SIG-M5 treated with dmso at 0.1 percent for 504 hours (cell line): ENCODE data around the gene NXN.
"Not testable (repeated sequence)": the region's sequence is repeated elsewhere in the genome, so short reads cannot be mapped to it uniquely, and the experiment has no call there.

Experiments
- DNase-seq: peaks from one replicate; lab custom pipeline; 2025; ENCODE audit not compliant: unreplicated experiment; lab: John Stamatoyannopoulos, UW

Gene NXN

GRCh38 chr17:1007310-1008007 is 27.9 kb upstream of the NXN start:
- no peak for DNase-seq

GRCh38 chr17:1006054-1006453 is 26.5 kb upstream of the NXN start:
- no peak for DNase-seq

GRCh38 chr17:1005361-1005946 is 25.9 kb upstream of the NXN start:
- DNase-seq = no peak

- no peak for DNase-seq
These were observed 25.3 kb upstream of the NXN start for GRCh38 chr17:1004769-1005295.

- DNase-seq = no peak
These were observed 24.6 kb upstream of the NXN start for GRCh38 chr17:1003972-1004768.

- DNase-seq = no peak
These were observed 24.0 kb upstream of the NXN start for GRCh38 chr17:1003633-1003971.

- no peak for DNase-seq
These were observed 23.4 kb upstream of the NXN start for GRCh38 chr17:1002771-1003555.

- DNase-seq = no peak
These were observed 22.8 kb upstream of the NXN start for GRCh38 chr17:1002412-1002753.

- DNase-seq = no peak
These were observed 22.2 kb upstream of the NXN start for GRCh38 chr17:1001640-1002411.

- DNase-seq = no peak
These were observed 21.3 kb upstream of the NXN start for GRCh38 chr17:1000597-1001461.

GRCh38 chr17:998111-998510 is 18.5 kb upstream of the NXN start:
- DNase-seq = no peak

GRCh38 chr17:996554-997344 is 17.2 kb upstream of the NXN start, which contains the start of gene TIMM22:
TSS of gene TIMM22 (plus strand) at chr17:997129. CDS start at chr17:997143, 14 bp downstream.
- DNase-seq = peak; percentile 93

GRCh38 chr17:995324-995723 is 15.7 kb upstream of the NXN start:
- not testable (repeated sequence) for DNase-seq

- no peak for DNase-seq
These were observed 13.4 kb upstream of the NXN start for GRCh38 chr17:992933-993332.

- DNase-seq = no peak
These were observed 9.0 kb upstream of the NXN start for GRCh38 chr17:988561-988960.

GRCh38 chr17:987931-988330 is 8.4 kb upstream of the NXN start:
- no peak for DNase-seq

GRCh38 chr17:986322-986929 is 6.8 kb upstream of the NXN start:
- DNase-seq = no peak

GRCh38 chr17:983921-984320 is 4.3 kb upstream of the NXN start:
- no peak for DNase-seq
